K562 (cell line): ENCODE results near the gene BAZ2A. TPM values are rescaled to one million over a fixed set of nuclear protein-coding genes. Genes with fewer than 3 reads are reported as not detected.

Source experiments
- HMGN3 ChIP-seq: IDR thresholded peaks from 2 replicates; pipeline ENCODE4 v1.6.1; 2011; ENCODE audit warnings: borderline replicate concordance, low read depth, mild to moderate bottlenecking, mixed read lengths, low read length; ENCODE audit not compliant: insufficient read length; ENCODE audit errors: extremely low read depth
- KDM1A ChIP-seq, 2 experiments: fragments of 450-650 bp; IDR thresholded peaks; 2 replicates each; pipeline ENCODE4 v1.6.1; 2016; ENCODE audit warnings: mild to moderate bottlenecking in 2 of 2
- KDM4B ChIP-seq, 2 experiments: fragments of 450-650 bp in 1 of 2; sonication (generic) in 1 of 2; IDR thresholded peaks; 2 replicates each; pipeline ENCODE4 v1.6.1; 2016 to 2017; ENCODE audit warnings: borderline replicate concordance in 2 of 2, antibody characterized with exemption in 1 of 2, low read depth in 1 of 2, mild to moderate bottlenecking in 1 of 2
- MYC ChIP-seq, 2 experiments: fragments of 250-450 bp in 1 of 2; sonication (Bioruptor Pico) in 1 of 2; IDR thresholded peaks; 2 replicates each; pipeline versions ENCODE4 v1.5.1 to v1.6.1; 2012 to 2021; ENCODE audit warnings: low read depth in 2 of 2, borderline replicate concordance in 1 of 2, improper control_type of control experiment in 1 of 2, low read length in 1 of 2, mild to moderate bottlenecking in 1 of 2, moderate library complexity in 1 of 2
- RBM17 ChIP-seq: fragments of 200-400 bp; formaldehyde crosslinking; IDR thresholded peaks from 2 replicates; pipeline ENCODE4 v1.6.1; 2017; ENCODE audit warnings: low read depth, mild to moderate bottlenecking, low read length, borderline replicate concordance
- SNRNP70 ChIP-seq: fragments of 200-400 bp; formaldehyde crosslinking; optimal IDR thresholded peaks from 2 replicates; pipeline ENCODE3; 2017; ENCODE audit warnings: low read depth, low read length
- TAF1 ChIP-seq: IDR thresholded peaks from 2 replicates; pipeline ENCODE4 v1.6.1; 2011; ENCODE audit warnings: mild to moderate bottlenecking, low read length, moderate library complexity; ENCODE audit not compliant: insufficient read depth, control insufficient read depth, severe bottlenecking; ENCODE audit errors: extremely low read depth
- TGIF2 ChIP-seq: sonication (generic); formaldehyde crosslinking; IDR thresholded peaks from 2 replicates; pipeline ENCODE4 v1.8.1; 2022; ENCODE audit warnings: mild to moderate bottlenecking, missing genetic modification reagents, moderate library complexity
- ZNF57 ChIP-seq: fragments of 450-650 bp; formaldehyde crosslinking; IDR thresholded peaks from 2 replicates; pipeline ENCODE4 v1.4.0; 2020; ENCODE audit warnings: mild to moderate bottlenecking, moderate library complexity
- ZNF695 ChIP-seq: fragments of 450-650 bp; formaldehyde crosslinking; IDR thresholded peaks from 2 replicates; pipeline ENCODE4 v1.4.0; 2020; ENCODE audit warnings: mild to moderate bottlenecking, moderate library complexity
- polyA plus RNA-seq, 8 experiments: library from polyadenylated mRNA; depleted of rRNA in 4 of 8; stranded (reverse) in 5 of 8; unstranded in 3 of 8; fragments of >200 nt; fragmentation: Nextera tagmentation in 2 of 8; fragmentation: Illumina TruSeq in 1 of 8; extraction: Ambion mirVana in 2 of 8; extraction: Trizol in 1 of 8; gene quantifications; 2 replicates each; pipeline versions ENCODE4 v1.2.1 to v1.2.3, GENCODE V29; 2011 to 2014; ENCODE audit warnings: inconsistent platforms in 1 of 8, missing spikeins in 1 of 8
- total RNA-seq, 7 experiments: library from RNA; depleted of rRNA in 6 of 7; stranded (reverse); fragments of >200 nt in 6 of 7; fragmentation: Illumina TruSeq in 2 of 7; extraction: Trizol in 2 of 7; gene quantifications; 2 replicates each; pipeline versions ENCODE4 v1.2.1 to v1.2.3, GENCODE V29; 2011 to 2021; ENCODE audit warnings: low replicate concordance in 1 of 7
- TF ChIP-seq, protein P1 (sequence below): sonication (generic); formaldehyde crosslinking; IDR thresholded peaks from 2 replicates; pipeline ENCODE4 v1.9.0; 2022; ENCODE audit warnings: mild to moderate bottlenecking, missing genetic modification reagents
- TF ChIP-seq, protein P2 (sequence below), 2 experiments: fragments of 450-650 bp; IDR thresholded peaks; 2 replicates each; pipeline ENCODE4 v1.6.1; 2016
- TF ChIP-seq, protein P3 (sequence below): fragments of 450-650 bp; IDR thresholded peaks from 2 replicates; pipeline ENCODE4 v1.6.1; 2016; ENCODE audit warnings: borderline replicate concordance
- TF ChIP-seq, protein P4 (sequence below): sonication (generic); formaldehyde crosslinking; IDR thresholded peaks from 2 replicates; pipeline ENCODE4 v1.8.0; 2022; ENCODE audit warnings: mild to moderate bottlenecking, missing genetic modification reagents, borderline replicate concordance
- TF ChIP-seq, protein P5 (sequence below): fragments of 450-650 bp; IDR thresholded peaks from 2 replicates; pipeline ENCODE4 v1.6.1; 2018; ENCODE audit warnings: mild to moderate bottlenecking, low read depth; ENCODE audit not compliant: partially characterized antibody
- TF ChIP-seq, protein P6 (sequence below): fragments of 450-650 bp; formaldehyde crosslinking; IDR thresholded peaks from 2 replicates; pipeline ENCODE4 v1.4.0; 2020; ENCODE audit warnings: mild to moderate bottlenecking, moderate library complexity

Gene BAZ2A
- total and polyA plus RNA-seq, 9 of the 15 experiments (the other 6 are each of a cell fraction or from before 2014, with no cell fraction given) = 4.5 to 86.4 (median 26.2) TPM

DNA sequence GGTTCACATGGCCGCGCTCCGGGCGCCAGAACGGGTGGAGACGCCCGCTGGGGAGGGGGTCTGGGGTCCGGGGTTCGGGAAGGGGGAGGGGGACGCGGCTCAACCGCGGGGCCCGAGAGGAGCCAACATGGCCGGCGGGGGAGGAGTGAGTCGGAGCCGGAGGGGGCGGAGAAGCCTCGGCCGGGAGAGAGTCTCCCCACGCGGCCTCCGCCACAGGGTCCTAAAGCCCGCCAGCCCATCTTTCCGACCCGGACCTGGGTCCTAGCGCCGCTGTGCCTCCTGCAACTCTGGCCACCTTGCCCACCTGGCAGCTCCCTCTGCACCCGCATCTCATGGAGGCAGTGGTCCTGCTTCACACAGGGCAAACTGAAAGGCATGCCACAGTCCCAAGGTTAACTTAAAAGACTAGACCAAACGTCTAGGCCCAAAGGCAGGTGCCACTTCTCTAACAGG lies at the start of gene BAZ2A (continued):
- TF ChIP-seq, protein P1, sequence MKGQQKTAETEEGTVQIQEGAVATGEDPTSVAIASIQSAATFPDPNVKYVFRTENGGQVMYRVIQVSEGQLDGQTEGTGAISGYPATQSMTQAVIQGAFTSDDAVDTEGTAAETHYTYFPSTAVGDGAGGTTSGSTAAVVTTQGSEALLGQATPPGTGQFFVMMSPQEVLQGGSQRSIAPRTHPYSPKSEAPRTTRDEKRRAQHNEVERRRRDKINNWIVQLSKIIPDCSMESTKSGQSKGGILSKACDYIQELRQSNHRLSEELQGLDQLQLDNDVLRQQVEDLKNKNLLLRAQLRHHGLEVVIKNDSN = no peak
- TF ChIP-seq ZNF695 (CRISPR knock-in tag) (no peak), KDM1A (IDR thresholded peaks at IDR 0.05) (peak in 1 of 2 experiments; percentile 89; a peak in 2 of 4 replicates), MYC (IDR thresholded peaks at IDR 0.05; ENCODE audit: low read depth, low read length) (peak; percentile 88), MYC (CRISPR knock-in tag; IDR thresholded peaks at IDR 0.05; ENCODE audit: borderline replicate concordance, low read depth) (peak; percentile 46; the same call in 1 of the 2 replicates), SNRNP70 (no peak), TGIF2 (CRISPR knock-in tag) (no peak), ZNF57 (CRISPR knock-in tag) (no peak), RBM17 (no peak), TAF1 (peak; percentile 29), KDM4B (IDR thresholded peaks at IDR 0.05; ENCODE audit: borderline replicate concordance in 2 of 2, low read depth in 1 of 2) (no peak; a peak in 1 of 4 replicates), HMGN3 (peak; percentile 73)
- TF ChIP-seq, protein P2, sequence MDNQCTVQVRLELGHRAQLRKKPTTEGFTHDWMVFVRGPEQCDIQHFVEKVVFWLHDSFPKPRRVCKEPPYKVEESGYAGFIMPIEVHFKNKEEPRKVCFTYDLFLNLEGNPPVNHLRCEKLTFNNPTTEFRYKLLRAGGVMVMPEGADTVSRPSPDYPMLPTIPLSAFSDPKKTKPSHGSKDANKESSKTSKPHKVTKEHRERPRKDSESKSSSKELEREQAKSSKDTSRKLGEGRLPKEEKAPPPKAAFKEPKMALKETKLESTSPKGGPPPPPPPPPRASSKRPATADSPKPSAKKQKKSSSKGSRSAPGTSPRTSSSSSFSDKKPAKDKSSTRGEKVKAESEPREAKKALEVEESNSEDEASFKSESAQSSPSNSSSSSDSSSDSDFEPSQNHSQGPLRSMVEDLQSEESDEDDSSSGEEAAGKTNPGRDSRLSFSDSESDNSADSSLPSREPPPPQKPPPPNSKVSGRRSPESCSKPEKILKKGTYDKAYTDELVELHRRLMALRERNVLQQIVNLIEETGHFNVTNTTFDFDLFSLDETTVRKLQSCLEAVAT (IDR thresholded peaks at IDR 0.05) = peak; percentile 73 to 97; a peak in 3 of 4 replicates
- TF ChIP-seq, protein P3, sequence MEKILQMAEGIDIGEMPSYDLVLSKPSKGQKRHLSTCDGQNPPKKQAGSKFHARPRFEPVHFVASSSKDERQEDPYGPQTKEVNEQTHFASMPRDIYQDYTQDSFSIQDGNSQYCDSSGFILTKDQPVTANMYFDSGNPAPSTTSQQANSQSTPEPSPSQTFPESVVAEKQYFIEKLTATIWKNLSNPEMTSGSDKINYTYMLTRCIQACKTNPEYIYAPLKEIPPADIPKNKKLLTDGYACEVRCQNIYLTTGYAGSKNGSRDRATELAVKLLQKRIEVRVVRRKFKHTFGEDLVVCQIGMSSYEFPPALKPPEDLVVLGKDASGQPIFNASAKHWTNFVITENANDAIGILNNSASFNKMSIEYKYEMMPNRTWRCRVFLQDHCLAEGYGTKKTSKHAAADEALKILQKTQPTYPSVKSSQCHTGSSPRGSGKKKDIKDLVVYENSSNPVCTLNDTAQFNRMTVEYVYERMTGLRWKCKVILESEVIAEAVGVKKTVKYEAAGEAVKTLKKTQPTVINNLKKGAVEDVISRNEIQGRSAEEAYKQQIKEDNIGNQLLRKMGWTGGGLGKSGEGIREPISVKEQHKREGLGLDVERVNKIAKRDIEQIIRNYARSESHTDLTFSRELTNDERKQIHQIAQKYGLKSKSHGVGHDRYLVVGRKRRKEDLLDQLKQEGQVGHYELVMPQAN = no peak
- TF ChIP-seq, protein P4, sequence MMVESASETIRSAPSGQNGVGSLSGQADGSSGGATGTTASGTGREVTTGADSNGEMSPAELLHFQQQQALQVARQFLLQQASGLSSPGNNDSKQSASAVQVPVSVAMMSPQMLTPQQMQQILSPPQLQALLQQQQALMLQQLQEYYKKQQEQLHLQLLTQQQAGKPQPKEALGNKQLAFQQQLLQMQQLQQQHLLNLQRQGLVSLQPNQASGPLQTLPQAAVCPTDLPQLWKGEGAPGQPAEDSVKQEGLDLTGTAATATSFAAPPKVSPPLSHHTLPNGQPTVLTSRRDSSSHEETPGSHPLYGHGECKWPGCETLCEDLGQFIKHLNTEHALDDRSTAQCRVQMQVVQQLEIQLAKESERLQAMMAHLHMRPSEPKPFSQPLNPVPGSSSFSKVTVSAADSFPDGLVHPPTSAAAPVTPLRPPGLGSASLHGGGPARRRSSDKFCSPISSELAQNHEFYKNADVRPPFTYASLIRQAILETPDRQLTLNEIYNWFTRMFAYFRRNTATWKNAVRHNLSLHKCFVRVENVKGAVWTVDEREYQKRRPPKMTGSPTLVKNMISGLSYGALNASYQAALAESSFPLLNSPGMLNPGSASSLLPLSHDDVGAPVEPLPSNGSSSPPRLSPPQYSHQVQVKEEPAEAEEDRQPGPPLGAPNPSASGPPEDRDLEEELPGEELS (CRISPR knock-in tag) = no peak
- TF ChIP-seq, protein P5, sequence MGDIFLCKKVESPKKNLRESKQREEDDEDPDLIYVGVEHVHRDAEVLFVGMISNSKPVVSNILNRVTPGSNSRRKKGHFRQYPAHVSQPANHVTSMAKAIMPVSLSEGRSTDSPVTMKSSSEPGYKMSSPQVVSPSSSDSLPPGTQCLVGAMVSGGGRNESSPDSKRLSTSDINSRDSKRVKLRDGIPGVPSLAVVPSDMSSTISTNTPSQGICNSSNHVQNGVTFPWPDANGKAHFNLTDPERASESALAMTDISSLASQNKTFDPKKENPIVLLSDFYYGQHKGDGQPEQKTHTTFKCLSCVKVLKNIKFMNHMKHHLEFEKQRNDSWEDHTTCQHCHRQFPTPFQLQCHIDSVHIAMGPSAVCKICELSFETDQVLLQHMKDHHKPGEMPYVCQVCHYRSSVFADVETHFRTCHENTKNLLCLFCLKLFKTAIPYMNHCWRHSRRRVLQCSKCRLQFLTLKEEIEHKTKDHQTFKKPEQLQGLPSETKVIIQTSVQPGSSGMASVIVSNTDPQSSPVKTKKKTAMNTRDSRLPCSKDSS = no peak
- TF ChIP-seq, protein P6, sequence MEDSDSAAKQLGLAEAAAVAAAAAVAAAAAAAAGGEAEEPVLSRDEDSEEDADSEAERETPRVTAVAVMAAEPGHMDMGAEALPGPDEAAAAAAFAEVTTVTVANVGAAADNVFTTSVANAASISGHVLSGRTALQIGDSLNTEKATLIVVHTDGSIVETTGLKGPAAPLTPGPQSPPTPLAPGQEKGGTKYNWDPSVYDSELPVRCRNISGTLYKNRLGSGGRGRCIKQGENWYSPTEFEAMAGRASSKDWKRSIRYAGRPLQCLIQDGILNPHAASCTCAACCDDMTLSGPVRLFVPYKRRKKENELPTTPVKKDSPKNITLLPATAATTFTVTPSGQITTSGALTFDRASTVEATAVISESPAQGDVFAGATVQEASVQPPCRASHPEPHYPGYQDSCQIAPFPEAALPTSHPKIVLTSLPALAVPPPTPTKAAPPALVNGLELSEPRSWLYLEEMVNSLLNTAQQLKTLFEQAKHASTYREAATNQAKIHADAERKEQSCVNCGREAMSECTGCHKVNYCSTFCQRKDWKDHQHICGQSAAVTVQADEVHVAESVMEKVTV (CRISPR knock-in tag) = no peak
